Measurements from ENCODE around the gene FRS3. TPM values are rescaled to one million over a fixed set of nuclear protein-coding genes. Genes with fewer than 3 reads are reported as not detected.

FRS3 gene
- total and polyA plus RNA-seq, 2 of the 13 experiments (the other 11 are each of a cell fraction or from before 2014, with no cell fraction given) = 3.0 to 7.4 TPM

GRCh38 chr6:41735427-41736185 lies 44.1 kb downstream of the FRS3 start, which contains the start of gene TFEB (continued):
- TF ChIP-seq, protein P1, sequence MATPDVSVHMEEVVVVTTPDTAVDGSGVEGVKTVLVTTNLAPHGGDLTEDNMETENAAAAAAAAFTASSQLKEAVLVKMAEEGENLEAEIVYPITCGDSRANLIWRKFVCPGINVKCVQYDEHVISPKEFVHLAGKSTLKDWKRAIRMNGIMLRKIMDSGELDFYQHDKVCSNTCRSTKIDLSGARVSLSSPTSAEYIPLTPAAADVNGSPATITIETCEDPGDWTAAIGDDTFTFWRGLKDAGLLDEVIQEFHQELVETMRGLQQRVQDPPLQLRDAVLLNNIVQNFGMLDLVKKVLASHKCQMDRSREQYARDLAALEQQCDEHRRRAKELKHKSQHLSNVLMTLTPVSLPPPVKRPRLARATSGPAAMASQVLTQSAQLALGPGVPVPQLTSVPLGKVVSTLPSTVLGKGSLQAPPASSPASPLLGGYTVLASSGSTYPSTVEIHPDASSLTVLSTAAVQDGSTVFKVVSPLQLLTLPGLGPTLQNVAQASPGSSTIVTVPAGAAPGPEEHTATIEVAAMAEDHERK (CRISPR knock-in tag; IDR thresholded peaks at IDR 0.05; ENCODE audit: low read depth) = peak; percentile 20; the same call in 1 of the 2 replicates
- TF ChIP-seq LCORL (IDR thresholded peaks at IDR 0.05) (no peak), LCORL (CRISPR knock-in tag; IDR thresholded peaks at IDR 0.05) (peak; percentile 78), IRF2 (CRISPR knock-in tag; IDR thresholded peaks at IDR 0.05) (peak; percentile 99), ZNF350 (CRISPR knock-in tag; IDR thresholded peaks at IDR 0.05; ENCODE audit: borderline replicate concordance, low read depth) (peak; percentile 68), ZNF770 (CRISPR knock-in tag; IDR thresholded peaks at IDR 0.05) (0 out of 2 replicates have a peak, but pooled peaks have one; percentile 24), ZNF781 (CRISPR knock-in tag; IDR thresholded peaks at IDR 0.05; ENCODE audit: borderline replicate concordance, not compliant biosample characterization) (no peak), ZNF773 (CRISPR knock-in tag; IDR thresholded peaks at IDR 0.05; ENCODE audit: borderline replicate concordance) (no peak), ESRRA (CRISPR knock-in tag; IDR thresholded peaks at IDR 0.05; ENCODE audit: low read depth) (peak; percentile 75; the same call in 1 of the 2 replicates), ZNF512B (CRISPR knock-in tag; IDR thresholded peaks at IDR 0.05; ENCODE audit: borderline replicate concordance) (no peak), GZF1 (CRISPR knock-in tag; IDR thresholded peaks at IDR 0.05) (no peak), ZNF354B (CRISPR knock-in tag; IDR thresholded peaks at IDR 0.05) (no peak), SCMH1 (CRISPR knock-in tag; IDR thresholded peaks at IDR 0.05; ENCODE audit: borderline replicate concordance) (no peak)
- TF ChIP-seq, protein P2, sequence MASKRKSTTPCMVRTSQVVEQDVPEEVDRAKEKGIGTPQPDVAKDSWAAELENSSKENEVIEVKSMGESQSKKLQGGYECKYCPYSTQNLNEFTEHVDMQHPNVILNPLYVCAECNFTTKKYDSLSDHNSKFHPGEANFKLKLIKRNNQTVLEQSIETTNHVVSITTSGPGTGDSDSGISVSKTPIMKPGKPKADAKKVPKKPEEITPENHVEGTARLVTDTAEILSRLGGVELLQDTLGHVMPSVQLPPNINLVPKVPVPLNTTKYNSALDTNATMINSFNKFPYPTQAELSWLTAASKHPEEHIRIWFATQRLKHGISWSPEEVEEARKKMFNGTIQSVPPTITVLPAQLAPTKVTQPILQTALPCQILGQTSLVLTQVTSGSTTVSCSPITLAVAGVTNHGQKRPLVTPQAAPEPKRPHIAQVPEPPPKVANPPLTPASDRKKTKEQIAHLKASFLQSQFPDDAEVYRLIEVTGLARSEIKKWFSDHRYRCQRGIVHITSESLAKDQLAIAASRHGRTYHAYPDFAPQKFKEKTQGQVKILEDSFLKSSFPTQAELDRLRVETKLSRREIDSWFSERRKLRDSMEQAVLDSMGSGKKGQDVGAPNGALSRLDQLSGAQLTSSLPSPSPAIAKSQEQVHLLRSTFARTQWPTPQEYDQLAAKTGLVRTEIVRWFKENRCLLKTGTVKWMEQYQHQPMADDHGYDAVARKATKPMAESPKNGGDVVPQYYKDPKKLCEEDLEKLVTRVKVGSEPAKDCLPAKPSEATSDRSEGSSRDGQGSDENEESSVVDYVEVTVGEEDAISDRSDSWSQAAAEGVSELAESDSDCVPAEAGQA (IDR thresholded peaks at IDR 0.05; ENCODE audit: low read depth) = 0 out of 2 replicates have a peak, but pooled peaks have one; percentile 39
- TF ChIP-seq, protein P2 (CRISPR knock-in tag; IDR thresholded peaks at IDR 0.05; ENCODE audit: borderline replicate concordance) = 0 out of 2 replicates have a peak, but pooled peaks have one; percentile 56
